GM18867 (cell line): ENCODE data around the gene LPP.

ENCODE experiments used
- ATAC-seq: cut with Tn5 transposase; IDR thresholded peaks from one replicate; pipeline ENCODE4 v1.9.1; 2021; ENCODE audit warnings: mild to moderate bottlenecking, moderate library complexity; ENCODE audit not compliant: unreplicated experiment

The LPP gene

DNA sequence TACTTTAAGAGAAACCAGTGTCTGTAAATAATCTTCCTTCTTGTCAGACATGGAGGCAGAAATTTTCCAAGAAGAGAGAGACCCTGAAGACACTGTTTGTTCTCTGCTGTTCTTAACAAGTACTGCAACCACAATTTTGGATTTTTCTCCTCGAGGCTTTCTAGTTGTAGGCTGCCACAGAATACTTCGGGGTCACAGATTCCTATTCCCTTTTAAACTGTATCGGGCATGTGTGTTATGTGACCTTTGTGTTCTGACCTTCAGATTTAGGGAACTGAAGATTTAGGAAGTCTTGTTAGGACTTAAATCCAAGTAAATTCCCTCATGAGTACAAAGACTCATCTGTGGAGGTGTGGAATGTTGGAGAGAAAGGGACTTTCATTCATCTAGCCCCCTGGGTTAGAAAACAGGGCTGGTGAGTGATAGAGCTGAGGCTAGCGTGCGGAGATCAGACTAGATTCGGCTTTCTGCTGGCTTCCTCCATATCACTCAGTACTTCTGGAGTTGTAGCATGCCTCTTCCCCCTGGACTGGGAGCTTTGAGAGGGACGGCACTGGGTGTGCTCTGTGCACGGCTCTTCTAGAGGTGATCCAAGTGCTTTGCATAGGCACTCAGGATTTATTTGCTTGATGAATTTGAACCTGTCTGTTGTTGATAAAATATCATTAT lies 237.0 kb downstream of the LPP start:
- ATAC-seq: no peak

DNA sequence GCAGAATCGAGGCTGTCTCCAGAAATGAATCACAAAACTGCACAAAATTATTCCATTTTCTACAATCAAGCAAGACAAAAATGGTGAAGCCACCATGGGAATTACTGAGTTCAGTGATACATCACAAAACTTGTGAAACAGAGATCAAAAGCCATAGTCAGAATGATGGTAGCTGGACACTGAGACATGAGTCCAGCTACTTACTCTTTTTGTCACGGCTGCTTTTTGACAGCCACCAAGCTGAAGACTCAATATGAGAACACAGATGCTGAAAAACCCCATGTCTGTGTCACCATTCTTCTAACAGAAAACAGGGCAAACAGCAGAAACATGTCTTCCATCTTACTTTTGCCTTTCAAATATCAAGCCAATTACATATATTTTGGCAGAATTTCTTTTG lies 237.6 kb downstream of the LPP start:
- ATAC-seq: no peak

DNA sequence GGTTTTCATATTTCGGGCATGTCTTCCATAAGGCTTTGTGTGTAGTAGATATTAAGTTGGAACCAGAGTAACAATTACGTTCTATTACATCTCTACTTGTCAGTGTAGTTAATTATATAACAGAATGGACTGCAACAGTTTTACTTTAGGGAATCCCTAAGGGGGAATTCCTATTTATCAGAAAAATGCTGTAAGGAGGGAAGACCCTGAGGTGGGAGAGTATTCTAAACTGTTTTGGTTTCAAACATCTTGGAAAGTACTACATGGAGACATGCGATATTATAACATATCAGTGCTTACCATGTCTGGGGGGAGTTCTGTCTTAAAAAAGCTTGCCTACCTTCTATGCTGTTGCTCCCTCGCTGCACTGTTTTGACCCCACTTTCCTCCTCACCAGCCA lies 238.1 kb downstream of the LPP start:
- ATAC-seq: no peak

DNA sequence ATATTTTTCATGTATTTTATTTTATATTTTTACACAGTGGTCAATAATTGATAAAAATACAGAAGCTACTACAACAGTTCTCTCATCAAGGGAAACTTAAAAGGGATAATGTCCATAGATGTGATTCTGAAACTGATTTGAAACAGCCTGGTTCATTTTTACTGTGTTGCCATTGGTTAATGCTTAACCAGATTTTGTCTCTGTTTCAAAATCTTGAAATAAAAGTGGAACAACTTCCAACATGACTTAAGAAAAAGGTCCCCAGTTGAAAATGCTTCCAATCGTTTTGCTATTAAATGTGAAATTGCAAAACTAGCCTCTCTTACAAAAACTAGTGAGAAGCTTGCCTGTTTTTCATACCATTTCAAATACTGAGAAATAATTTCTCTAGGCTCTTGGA lies 240.7 kb downstream of the LPP start:
- ATAC-seq: no peak

DNA sequence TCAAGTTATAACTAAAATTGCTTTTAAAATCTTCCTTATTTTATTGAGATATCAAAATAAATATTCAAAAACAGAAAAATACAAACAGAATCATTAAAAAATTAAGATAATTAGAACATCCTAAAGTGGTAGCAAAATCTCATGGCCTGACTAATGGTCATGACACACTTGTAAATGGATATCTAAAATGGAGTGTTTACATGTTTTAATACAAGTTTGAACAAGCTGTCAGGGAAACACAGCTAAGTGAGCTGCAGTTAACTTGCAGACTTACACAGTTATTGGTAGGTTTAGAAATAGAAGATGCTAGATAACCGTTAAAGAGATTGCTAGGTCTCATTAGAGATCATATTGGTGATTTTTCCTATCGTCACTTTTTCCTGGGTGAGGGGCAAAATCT lies 242.3 kb downstream of the LPP start:
- ATAC-seq: no peak

DNA sequence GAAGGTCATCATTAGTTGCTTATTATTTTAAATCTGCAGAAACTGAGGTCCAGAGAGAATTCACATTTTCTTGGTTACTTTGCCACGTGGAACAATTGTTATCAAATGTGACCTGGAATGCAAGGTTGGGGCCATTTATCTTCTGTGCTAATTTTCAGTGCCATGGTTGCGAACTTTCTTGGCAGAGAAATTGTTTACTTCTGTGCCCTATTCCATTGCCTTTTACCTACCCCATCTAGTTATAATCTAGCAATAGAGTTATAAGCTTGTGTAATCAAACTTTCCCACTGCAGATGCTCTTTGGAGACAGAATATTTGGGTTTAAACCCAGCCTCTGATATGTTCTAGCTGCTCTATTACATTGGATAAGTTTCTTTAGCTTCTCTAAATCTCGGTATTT lies 242.9 kb downstream of the LPP start:
- no peak for ATAC-seq

DNA sequence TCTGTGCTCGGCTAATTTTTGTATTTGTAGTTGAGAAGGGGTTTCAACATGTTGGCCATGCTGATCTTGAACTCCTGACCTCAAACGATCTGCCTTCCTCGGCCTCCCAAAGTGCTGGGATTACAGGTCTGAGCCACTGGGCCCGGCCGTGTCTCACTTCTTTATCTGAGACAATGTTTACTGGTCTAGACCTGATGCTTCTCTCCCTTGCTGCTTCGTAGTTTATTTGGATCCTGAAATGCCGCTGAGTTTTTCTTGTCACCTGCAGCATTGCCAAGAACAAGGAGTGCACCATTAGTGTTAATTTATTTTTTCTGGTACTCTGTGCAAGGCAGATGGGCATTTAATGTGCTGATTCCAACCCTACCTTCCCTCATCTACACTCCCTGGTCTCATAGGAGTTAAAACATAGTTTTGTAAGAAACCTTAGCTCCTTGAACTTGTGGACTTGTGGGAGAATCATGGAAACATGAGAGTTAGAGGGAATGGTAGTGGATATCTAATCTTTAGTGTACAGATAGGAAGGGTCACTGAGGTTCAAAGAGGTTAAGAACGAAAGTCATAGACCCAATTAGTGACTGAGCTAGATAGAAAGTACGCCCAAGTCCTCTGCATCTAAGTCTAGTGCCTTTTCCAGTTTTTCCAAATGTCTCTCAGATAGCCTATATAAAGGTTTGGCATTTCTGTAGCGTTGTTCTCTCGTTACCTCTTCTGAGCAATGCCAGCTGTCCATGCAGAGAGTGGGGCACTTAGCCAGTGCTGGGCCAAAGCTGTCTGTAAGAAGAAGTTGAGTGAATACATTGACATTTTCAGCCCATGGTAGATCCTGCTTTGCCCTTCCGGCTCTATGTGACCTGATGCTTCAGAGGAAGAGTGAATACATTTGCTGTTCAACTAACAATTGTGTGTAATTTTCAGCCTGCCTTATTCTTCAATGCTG lies 244.1 kb downstream of the LPP start:
- ATAC-seq: no peak

DNA sequence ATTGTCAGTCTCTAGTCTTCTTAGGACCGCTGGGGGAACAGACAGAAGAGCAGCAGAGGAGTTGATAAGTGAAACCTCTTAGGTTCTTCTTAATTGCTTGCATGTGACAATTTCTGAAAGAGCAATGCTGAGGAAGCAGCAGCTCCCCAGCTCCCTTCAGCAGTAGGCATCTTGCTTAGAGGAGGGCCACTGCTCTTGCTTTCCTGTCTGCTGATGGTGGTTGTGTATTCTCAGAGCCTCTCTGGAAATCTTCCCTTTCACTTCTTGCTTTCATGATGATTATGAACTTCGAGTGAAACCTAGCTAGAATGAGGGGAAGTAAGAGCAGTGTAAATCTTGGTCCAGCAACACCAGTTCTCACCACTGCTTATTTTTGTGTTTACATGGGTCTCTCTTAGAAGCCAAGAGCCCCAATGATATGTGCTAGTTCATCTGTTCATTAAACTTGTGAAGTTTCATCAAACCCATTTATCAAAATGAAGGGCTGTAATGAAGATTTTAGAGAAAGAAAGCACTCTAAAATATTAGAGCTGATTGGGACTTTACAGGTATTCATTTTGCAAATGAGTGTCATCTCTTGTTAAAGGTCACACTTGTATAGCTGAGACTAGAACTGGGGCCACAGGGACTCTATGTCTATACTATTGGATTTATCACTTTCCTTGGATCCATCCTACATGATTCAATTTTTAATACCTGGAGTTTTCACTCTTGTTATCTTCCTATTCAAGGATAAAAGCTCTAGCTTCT lies 246.7 kb downstream of the LPP start:
- ATAC-seq: peak; percentile 93

DNA sequence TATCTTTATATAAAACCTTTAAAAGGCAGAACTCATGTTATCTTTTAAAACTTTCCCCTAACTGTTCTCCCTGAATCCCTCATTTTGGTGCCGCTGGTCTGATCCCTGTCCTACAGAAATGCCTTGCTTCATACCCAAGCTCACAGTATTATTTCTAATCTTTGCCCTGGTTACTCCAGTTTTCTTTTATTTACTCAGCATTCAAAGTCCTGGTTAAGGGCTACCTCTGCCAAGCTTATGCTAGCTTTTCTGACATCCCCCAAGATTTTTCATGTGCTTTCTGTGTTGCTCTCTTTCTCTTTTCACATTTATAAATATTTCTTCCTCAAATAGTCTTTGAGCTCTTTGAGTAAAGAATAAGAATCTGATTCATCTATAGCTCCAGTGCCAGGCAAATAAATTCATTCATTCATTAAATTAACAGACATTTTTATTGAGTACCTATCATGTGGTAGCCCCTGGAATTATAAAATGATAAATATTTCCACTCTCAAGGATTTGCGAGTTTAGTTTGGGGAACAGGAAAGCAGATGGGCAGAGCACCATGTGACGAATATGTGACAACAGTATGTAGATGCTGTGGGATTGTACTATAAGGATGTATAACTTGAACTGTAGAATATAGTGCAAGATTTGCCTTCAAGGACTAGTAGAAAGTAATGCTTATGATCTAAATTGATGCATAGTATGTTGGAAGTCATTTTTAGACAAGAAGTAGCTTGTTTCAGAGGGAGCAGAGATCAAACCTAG lies 247.5 kb downstream of the LPP start:
- ATAC-seq: no peak

DNA sequence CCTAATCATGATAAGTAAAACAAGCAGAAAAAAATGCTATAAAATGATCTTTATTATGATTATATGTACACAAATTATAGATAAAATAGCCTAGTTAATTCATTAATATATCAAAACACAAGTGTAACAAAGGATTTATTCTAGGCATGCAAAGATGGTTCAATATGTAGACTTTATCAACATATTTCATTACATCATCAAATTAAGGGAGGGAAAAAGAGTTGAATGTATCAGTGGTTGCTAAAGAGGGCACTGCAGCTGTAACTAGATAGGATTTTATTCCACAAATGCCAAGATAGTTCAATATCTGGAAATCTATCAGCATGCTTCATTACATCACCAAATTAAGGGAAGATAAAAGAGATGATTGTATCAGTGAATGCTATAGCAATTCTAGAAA lies 248.3 kb downstream of the LPP start:
- no peak for ATAC-seq

DNA sequence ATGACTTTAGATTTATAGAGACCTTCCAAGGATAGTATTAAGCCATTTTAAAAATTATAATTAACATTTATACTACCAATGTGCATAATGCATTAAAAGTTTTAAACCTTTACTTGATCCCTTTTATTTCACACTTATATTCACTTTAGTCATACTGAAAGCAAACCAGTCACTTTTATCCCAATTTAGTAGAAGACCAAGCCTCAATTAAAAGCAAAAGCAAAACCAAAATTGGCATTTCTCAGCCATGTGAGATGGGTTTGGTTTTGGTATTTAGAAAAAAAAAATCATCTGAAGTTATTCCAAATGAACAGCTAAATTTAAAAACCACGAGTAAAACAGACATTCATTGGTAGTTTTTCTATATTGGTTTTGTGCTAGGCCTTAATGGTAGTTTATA lies 249.4 kb downstream of the LPP start:
- ATAC-seq: no peak

DNA sequence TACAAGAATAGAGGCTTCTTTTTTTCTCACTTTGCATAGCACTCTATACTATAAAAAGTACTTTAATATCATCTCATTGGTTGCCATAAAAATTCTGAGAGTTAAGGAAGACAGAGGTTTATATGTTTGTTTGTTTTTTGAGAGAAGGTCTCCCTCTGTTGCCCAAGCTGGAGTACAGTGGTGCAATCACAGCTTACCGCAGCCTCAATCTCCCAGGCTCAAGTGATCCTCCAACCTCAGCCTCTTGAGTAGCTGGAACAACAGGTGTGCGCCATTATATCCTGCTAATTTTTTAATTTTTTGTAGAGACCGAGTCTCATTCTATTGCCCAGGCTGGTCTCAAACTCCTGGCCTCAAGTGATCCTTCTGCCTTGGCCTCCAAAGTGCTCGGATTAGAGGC lies 250.2 kb downstream of the LPP start:
- ATAC-seq: no peak

DNA sequence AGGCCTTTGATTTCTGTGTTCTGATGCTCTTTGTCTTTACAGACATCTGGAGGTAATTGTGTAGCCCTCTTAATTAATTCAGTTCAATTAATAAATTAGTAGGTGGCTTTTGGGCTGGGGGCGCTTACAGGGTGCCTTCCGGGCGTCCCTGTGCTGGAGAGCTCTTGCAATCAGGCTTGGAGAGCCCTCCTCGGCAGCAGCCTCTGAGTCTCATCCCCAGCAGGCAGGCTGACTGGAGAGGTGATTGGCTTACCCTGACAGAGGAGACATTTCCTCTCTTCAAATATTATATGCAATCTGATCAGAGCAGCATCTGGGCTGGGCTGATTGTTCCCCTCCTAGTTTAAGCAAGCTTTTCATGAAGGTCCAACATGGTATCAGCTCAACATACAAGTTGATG lies 250.7 kb downstream of the LPP start:
- ATAC-seq: no peak

DNA sequence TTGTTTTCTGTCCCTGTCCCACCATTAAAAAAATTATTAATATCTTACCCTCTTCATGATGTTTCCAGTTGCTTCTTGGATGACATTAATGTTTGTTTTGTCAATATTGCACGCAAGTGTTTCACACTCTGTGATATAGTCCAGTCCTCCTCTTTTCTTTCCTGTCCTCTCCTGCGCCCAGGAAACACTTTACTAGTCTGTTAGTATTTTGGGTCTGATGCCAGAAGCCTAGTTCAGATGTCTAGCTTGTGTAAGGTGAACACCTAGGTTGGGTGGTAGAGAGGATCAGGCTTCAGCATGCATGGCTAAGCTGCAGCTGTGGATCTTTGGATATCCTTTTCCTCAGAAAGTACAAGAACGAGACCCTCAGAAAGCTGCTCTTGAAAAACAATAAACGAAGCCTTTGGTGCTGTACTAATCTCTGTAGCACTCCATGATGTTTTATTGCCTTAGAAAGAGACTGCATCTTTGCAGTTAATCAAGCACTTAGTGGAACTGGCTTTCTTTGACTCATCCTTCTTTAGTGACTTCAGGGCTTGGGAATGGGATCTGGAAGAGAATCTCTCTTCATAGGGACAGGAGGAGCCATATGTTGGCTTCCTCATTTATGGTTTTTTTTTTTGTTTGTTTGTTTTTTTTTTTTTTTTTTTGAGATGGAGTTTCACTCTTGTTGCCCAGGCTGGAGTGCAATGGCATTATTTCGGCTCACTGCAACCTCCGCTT lies 253.4 kb downstream of the LPP start:
- no peak for ATAC-seq

DNA sequence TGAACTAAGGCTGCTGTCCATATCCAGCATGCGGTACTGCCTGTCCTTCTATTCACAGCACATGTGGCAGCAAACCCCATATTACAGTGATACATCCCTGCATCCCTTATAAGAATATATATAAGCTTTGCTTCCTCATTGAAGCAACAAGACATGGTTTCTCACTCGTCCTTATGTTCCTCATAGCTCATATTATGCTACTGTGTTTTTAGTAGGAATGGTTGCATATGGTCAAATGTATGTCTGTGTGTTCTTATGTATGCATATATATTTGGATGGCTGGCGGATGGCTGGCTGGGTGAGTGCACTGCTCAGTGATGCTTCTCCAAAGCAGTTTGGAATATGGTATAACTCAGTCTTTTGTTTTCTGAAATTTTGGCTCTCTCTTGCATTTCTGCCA lies 254.9 kb downstream of the LPP start:
- no peak for ATAC-seq

DNA sequence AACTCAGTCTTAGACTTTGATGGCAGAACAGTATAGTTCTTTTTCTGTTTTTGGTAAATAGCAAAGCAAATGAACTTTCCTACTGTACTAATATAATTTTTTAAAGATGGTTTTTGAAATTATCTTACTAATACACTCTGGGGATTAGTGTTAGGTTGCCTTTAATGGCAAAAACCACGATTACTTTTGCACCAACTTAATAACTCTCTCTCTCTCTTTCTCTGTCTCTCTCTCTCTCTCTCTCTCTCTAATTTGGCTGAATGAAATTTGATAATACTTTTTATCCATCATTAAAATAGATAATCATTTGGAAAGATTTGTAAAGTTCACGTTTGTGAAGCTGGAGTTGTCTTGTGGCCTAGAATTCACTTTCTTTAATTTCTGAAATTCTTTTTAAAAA lies 257.8 kb downstream of the LPP start:
- ATAC-seq: no peak

DNA sequence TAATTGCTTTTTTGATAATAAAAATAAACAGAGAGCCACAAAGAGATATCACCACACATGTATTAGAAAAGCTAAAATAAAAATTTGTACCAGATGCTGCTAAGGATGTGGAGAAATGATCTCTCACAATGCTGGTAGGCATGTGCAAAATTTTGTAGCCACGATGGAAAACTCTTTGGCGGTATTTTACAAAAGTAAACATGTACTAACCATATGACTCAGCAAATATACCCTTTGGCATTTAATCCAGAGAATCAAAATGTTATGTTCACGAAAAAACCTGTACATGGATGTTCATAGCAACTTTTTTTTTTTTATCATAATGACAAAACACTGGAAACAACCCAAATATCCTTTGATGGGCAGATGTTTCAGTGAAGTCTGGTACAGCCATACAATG lies 261.2 kb downstream of the LPP start:
- ATAC-seq: no peak

DNA sequence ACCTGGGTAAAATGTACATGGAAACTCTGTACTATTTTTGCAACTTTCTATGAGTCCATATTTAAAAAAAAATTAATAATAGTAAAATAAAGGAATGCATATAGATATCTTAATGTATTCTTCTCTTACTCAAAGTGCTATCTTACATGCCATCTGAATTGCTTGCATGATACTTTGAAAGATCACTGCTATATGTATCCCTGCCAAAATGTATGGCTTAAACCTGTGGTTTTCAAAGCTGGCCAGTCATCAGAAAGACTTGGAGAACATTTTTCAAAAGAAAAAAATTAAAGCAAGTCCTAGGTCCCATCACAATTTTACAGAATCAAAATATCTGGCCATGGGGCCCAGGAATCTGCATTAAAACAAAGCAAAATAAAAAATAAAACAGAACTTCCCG lies 262.1 kb downstream of the LPP start:
- no peak for ATAC-seq

DNA sequence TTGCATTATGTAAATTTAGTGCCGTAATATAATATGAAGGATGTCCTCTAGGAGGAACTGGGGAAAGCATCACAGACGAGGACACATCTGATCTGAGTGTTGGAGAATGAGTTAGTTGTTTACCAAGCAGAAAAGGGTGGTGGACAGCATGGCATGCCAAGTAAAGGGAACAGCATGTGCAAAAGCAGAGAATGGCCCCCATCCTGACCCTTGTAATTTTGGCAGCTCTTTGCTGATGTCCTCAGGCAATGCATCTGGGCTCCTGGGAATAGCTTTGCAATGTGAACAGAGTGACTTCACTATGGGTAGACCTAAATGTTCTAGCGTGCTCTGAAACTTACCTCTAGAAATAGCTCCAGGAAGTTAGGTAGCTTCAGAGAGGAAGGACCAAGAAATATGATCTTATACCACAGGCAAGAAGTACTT lies 263.3 kb downstream of the LPP start:
- ATAC-seq: no peak

DNA sequence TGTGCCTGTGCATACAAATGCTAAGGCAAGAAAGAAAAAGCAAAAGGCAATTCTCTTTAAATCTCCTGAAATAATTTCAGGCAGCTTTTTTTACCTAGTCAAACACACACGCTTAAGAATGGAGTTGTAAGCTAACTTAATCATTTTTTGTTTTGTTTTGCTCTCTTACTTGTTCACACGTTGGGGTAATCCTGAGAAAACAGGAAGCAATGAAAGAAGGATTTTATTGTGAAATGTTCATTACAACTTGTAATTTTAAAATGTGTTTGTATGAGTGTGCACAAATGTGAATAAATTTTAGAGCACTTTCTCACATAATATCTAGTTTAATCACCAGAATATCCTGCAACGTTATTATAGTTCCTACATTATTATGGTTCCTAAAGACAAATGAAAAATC lies 263.8 kb downstream of the LPP start:
- ATAC-seq: no peak
